ENCODE results near the gene CABP2. TPM values are rescaled to one million over a fixed set of nuclear protein-coding genes. Genes with fewer than 3 reads are reported as not detected.

The CABP2 gene
- total RNA-seq, 1 donor = not detected

- Histone ChIP-seq H3K79me2 (ENCODE audit: insufficient read depth, low read length) (no peaks in the 10 kb centered on the region), H2AFZ (ENCODE audit: low read length) (no peak overlapping the region), H3K27ac (ENCODE audit: low read depth, low read length) (no peak overlapping the region), H3K36me3 (ENCODE audit: insufficient read depth, low read length) (no peaks in the 10 kb centered on the region), H4K20me1 (ENCODE audit: insufficient read depth, low read length) (no peaks in the 10 kb centered on the region), H3K4me1 (ENCODE audit: insufficient read depth, low read length) (no peaks in the 10 kb centered on the region), H3K4me2 (ENCODE audit: insufficient read depth, low read length) (no peak overlapping the region), H3K27me3 (ENCODE audit: insufficient read depth, low read length) (no peaks in the 10 kb centered on the region), H3K4me3 (ENCODE audit: insufficient read depth, low read length) (no peak overlapping the region), H3K9me3 (ENCODE audit: low read depth, low read length) (no peaks in the 10 kb centered on the region)
- no peak for TF ChIP-seq CTCF (IDR thresholded peaks at IDR 0.05; ENCODE audit: extremely low read depth, low read depth, low read length)
- no peak for DNase-seq (ENCODE audit: insufficient read length, low spot score, missing footprints)
Observed at GRCh38 chr11:67525275-67525976, 2.2 kb upstream of the CABP2 start.

- Histone ChIP-seq H4K20me1 (ENCODE audit: insufficient read depth, low read length) (no peaks in the 10 kb centered on the region), H2AFZ (ENCODE audit: low read length) (no peak overlapping the region), H3K4me1 (ENCODE audit: insufficient read depth, low read length) (no peaks in the 10 kb centered on the region), H3K4me2 (ENCODE audit: insufficient read depth, low read length) (no peak overlapping the region), H3K79me2 (ENCODE audit: insufficient read depth, low read length) (no peaks in the 10 kb centered on the region), H3K27me3 (ENCODE audit: insufficient read depth, low read length) (no peaks in the 10 kb centered on the region), H3K9me3 (ENCODE audit: low read depth, low read length) (no peaks in the 10 kb centered on the region), H3K4me3 (ENCODE audit: insufficient read depth, low read length) (no peak overlapping the region), H3K27ac (ENCODE audit: low read depth, low read length) (no peak overlapping the region), H3K36me3 (ENCODE audit: insufficient read depth, low read length) (no peaks in the 10 kb centered on the region)
- DNase-seq (ENCODE audit: insufficient read length, low spot score, missing footprints) = no peak
- TF ChIP-seq CTCF (IDR thresholded peaks at IDR 0.05; ENCODE audit: extremely low read depth, low read depth, low read length) = no peak
Observed at GRCh38 chr11:67524480-67524808, 1.2 kb upstream of the CABP2 start.

GRCh38 chr11:67523556-67524479, 572 bp upstream of the CABP2 start:
- H2AFZ ChIP-seq (ENCODE audit: low read length) = no peak overlapping the region
- no peaks in the 10 kb centered on the region for H4K20me1 ChIP-seq (ENCODE audit: insufficient read depth, low read length)
- H3K79me2 ChIP-seq (ENCODE audit: insufficient read depth, low read length) = no peaks in the 10 kb centered on the region
- peaks cover 2% of the 10 kb centered on the region for H3K27me3 ChIP-seq (ENCODE audit: insufficient read depth, low read length)
- no peak overlapping the region for H3K27ac ChIP-seq (ENCODE audit: low read depth, low read length)
- no peak overlapping the region for H3K4me2 ChIP-seq (ENCODE audit: insufficient read depth, low read length)
- no peaks in the 10 kb centered on the region for H3K4me1 ChIP-seq (ENCODE audit: insufficient read depth, low read length)
- peak; percentile 77 for DNase-seq (ENCODE audit: insufficient read length, low spot score, missing footprints)
- no peaks in the 10 kb centered on the region for H3K36me3 ChIP-seq (ENCODE audit: insufficient read depth, low read length)
- no peaks in the 10 kb centered on the region for H3K9me3 ChIP-seq (ENCODE audit: low read depth, low read length)
- TF ChIP-seq CTCF (IDR thresholded peaks at IDR 0.05; ENCODE audit: extremely low read depth, low read depth, low read length) = no peak
- H3K4me3 ChIP-seq (ENCODE audit: insufficient read depth, low read length) = no peak overlapping the region

GRCh38 chr11:67522338-67522737, 908 bp downstream of the CABP2 start:
- H3K4me3 ChIP-seq (ENCODE audit: insufficient read depth, low read length) = no peak overlapping the region
- H3K79me2 ChIP-seq (ENCODE audit: insufficient read depth, low read length) = no peaks in the 10 kb centered on the region
- no peak overlapping the region for H3K27ac ChIP-seq (ENCODE audit: low read depth, low read length)
- no peaks in the 10 kb centered on the region for H3K4me1 ChIP-seq (ENCODE audit: insufficient read depth, low read length)
- no peak overlapping the region for H2AFZ ChIP-seq (ENCODE audit: low read length)
- no peaks in the 10 kb centered on the region for H3K36me3 ChIP-seq (ENCODE audit: insufficient read depth, low read length)
- no peaks in the 10 kb centered on the region for H4K20me1 ChIP-seq (ENCODE audit: insufficient read depth, low read length)
- H3K27me3 ChIP-seq (ENCODE audit: insufficient read depth, low read length) = peaks cover 5% of the 10 kb centered on the region
- DNase-seq (ENCODE audit: insufficient read length, low spot score, missing footprints) = no peak
- TF ChIP-seq CTCF (IDR thresholded peaks at IDR 0.05; ENCODE audit: extremely low read depth, low read depth, low read length) = no peak
- no peak overlapping the region for H3K4me2 ChIP-seq (ENCODE audit: insufficient read depth, low read length)
- H3K9me3 ChIP-seq (ENCODE audit: low read depth, low read length) = no peaks in the 10 kb centered on the region
